KOPT-K1 (cell line): ENCODE measurements around the gene PHYKPL.
A peak's percentile ranks its signal among the peaks of the same experiment; 100 is the strongest.
"Not testable (repeated sequence)": the region's sequence is repeated elsewhere in the genome, so short reads cannot be mapped to it uniquely, and the experiment has no call there.

Experiments used
- H3K27ac ChIP-seq: fragments of 200-600 bp; sonication (generic); 2 replicates; pipeline ENCODE4 v1.5.1; 2016; ENCODE audit warnings: antibody characterized with exemption, mild to moderate bottlenecking, low read depth, low read length; ENCODE audit not compliant: poor library complexity, severe bottlenecking
- H3K36me3 ChIP-seq: fragments of 200-600 bp; sonication (generic); 2 replicates; pipeline ENCODE4 v1.5.1; 2017; ENCODE audit warnings: antibody characterized with exemption, mild to moderate bottlenecking, low read length, moderate library complexity; ENCODE audit not compliant: insufficient read depth
- H3K9me3 ChIP-seq: fragments of 200-600 bp; sonication (generic); 2 replicates; pipeline ENCODE4 v1.5.1; 2017; ENCODE audit warnings: antibody characterized with exemption, low read length, mild to moderate bottlenecking; ENCODE audit not compliant: insufficient read depth, poor library complexity, severe bottlenecking

Gene PHYKPL

DNA sequence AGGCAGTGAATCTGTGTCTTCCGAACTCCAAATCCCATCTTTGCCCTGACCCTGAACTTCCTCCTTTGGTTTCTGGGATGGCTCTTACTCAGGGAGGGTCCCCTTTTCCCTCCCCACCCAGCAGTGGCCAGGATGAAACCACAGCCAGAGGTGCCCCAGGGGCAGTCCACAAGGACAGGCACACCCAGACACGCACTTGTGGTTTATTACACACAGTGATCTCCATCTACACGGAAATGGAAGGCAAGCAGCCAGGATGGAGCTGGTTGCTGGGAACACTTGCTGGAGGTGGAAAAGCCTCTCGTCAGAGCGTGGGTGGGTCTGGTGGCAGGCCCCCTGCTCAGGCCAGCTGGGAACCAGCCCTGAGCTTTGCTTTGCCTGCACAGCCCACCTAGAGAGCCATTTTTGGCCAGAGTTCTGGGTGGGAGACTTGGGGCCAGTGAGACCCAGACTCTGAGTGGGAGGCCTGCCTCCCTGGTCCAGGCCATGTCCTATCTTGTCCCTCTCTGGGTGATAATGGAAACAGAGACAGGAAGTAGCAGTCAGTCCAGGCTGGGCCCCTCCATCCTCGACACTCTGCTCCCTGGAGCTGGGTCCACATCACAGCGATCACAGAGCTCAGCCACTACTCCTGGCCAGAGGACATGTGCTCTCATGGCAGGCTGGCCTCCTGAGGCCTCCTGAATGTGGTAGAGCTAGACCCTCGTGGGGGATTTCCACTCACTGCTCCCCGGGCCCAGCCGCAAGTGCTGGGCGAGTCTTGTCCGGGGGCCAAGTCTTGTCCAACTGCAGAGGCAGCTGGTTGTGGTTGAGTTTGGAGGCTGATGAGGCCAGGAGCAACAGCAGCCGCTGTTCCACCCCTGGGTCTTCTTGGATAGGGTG lies 5.1 kb upstream of the PHYKPL start:
- Histone ChIP-seq H3K36me3 (no peaks in the 10 kb centered on the region), H3K9me3 (no peaks in the 10 kb centered on the region), H3K27ac (no peak overlapping the region)

DNA sequence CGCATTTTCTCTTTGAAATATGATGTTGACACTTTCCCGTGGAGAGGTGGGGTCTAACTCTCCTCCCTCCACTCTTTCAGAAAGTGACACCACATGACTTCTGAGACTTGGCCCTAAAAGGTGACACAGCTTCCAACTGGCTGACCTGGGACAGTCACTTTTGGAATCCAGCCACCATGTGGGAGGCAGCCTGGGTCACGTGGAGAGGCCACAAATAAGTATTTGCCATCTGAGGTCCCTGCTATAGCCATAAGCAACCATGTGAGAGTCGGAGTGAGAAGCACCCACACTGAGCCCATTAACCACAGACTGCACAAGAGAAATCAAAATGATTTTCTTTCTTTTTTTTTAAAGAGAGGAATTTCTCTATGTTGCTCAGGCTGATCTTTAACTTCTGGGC lies 4.1 kb upstream of the PHYKPL start:
- Histone ChIP-seq H3K36me3 (no peaks in the 10 kb centered on the region), H3K9me3 (no peaks in the 10 kb centered on the region), H3K27ac (no peak overlapping the region)

DNA sequence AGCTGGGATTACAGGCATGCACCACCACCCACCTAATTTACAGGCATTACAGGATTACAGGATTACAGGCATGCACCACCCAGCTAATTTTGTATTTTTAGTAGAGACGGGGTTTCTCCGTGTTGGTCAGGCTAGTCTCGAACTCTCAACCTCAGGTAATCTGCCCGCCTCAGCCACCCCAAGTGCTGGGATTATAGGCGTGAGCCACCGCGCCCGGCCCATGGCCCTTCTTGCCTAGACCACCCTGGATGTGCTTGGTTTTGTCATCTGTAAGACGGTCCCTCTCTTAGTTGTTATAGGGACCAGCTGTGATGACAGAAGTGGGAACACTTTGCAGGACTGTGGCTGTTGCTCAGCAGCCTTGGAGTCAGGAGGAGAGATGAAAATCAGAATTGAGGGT lies 3.5 kb upstream of the PHYKPL start:
- H3K27ac ChIP-seq: no peak overlapping the region
- no peaks in the 10 kb centered on the region for H3K9me3 ChIP-seq

DNA sequence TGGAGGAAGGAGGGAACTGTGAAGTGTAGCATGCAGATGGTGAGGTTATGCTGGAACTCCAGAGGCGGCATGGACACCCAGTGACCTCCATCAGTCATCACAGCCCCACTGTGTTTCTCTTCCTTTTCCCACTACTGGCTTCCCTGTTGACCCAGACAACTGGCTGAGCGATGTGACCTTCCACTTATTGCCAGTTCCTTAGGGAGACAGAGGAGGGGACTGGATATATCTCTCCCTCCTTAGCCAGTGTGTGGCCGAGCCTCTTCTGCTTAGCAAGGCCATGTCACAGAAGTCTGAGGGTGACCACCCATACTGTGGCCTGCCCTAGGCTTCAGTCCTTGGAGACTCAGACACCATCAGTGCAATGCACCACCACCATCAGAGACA lies 3.0 kb upstream of the PHYKPL start:
- peaks cover 8% of the 10 kb centered on the region for H3K36me3 ChIP-seq
- H3K27ac ChIP-seq: no peak overlapping the region
- H3K9me3 ChIP-seq: no peaks in the 10 kb centered on the region

More for the DNA sequence above, 3.5 kb upstream of the PHYKPL start:
- peaks cover 3% of the 10 kb centered on the region for H3K36me3 ChIP-seq

DNA sequence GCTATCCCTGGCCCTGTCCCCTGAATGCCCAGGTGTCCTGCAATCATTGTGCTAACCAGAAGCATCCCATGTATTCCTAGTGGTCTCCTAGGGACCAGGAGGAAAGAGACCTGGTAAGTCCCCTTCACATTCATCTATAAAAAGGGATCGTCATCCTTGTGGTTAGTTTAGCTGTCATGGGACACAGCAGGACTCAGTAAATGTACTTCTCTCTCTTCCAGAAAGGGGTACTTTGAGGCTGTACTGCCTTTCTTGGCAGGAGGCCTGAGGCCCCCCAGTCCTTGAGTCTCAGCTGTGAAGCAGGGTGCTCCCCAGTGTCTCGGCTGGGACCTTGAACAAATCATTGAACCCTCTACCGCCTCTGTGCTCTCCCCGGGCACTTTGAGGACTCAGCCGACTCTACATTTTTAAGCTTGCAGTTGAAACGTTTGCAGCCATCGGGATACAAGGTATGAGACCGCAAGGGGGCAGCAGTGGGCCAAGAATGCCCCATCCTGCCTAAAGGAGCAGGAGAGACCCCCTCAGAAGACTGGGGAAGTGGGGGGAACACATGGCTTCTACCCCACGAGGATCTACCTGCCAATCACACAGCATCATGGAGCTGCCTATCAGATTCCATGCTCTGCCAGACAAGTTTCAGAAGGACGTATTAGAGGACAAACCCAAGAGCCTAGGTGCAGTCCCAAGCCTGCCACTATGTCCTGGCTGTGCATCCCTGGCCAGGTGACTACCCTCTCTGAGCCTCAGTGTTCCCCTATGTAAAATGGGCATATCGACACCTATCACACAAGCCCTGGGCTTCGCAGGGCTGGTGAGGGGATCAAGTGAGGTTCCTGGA lies 2.4 kb upstream of the PHYKPL start:
- H3K27ac ChIP-seq: no peak overlapping the region
- no peaks in the 10 kb centered on the region for H3K9me3 ChIP-seq
- H3K36me3 ChIP-seq: peaks cover 14% of the 10 kb centered on the region

DNA sequence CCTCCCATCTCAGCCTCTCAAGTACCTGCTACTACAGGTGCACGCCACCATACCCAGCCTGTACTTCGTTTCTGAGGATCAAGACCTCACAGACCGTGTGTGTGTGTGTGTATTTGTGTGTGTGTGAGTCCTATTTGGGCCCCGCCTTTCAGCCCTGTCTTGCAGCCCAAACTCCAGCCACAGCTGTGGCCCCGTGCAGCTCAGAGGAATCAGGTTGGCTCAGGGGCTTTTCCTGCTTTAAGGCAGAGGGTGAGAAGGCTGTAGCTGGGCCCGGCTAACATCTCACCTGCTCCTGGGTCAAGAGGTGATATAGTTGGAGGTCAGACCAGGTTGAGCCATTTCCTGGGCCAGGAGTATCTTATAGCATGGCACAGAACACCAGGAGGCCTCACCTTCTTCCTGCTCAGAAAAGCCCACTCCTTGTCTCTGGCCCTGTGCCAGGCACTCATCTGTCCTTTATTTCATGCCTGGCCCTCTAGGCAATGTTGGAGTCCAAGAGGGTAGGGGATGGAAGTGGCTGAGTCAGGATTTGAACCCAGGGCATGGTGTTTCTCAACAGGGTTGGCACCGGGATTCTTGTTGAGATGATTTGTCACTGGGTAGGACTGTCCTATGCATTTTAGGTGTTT lies 1.6 kb upstream of the PHYKPL start:
- Histone ChIP-seq H3K27ac (no peak overlapping the region), H3K9me3 (no peaks in the 10 kb centered on the region), H3K36me3 (peaks cover 22% of the 10 kb centered on the region)

DNA sequence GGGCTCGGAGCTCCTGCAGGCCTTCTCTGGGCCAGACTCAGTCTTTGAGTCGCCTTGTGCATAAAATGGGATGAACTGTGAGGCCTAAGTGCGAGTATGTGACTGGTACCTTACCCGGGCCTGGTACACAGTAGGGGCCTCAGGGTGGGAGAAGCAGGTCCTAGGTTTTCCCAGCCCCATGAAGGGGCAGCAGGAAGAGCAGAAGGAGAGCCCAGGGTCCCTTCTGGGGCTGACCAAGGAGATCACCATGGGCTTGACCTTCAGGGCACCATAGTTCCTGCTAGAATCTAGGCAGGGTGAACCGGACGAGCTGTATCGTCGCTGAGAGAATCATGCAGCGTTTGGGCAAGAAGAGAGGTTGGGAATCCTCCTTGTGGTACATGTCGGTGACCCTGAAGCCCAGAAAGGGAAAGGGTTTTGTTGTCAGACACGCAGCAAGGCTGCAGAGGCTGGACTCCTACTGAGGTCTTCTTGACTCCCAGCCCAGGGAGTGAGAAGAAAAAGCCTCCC lies 373 bp upstream of the PHYKPL start:
- peaks cover 34% of the 10 kb centered on the region for H3K36me3 ChIP-seq
- H3K27ac ChIP-seq: peak overlapping the region; percentile 88
- H3K9me3 ChIP-seq: no peaks in the 10 kb centered on the region

DNA sequence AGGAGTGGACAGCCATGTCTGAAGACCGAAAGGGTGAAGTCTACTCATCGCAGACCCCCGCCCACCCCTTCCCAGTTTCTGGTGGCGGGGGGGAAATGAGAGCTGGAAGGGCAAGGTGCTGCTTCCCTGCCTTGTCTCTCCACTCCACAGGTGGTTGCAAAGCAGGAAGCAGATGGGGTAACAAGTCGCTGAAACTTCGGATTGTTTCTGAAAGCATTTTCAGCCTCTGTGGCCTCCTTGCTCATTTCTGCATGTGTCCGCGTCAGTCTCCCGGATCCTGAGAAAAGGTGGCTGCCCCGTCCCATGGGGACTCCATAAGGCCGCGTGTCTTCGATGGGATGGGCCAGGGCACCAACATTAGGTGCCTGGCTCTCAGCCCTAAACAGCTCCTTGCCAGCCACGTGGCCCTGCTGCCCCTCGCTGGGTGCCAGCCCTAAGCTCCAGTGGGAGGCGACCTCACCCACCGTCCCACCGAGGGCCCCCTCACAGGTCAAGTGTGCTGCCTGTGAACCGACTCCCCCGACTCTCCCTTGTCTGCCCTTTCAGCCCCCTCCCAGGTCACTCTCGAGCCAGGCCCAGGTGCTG lies 971 bp downstream of the PHYKPL start:
- Histone ChIP-seq H3K36me3 (peaks cover 48% of the 10 kb centered on the region), H3K9me3 (no peaks in the 10 kb centered on the region), H3K27ac (peak overlapping the region; percentile 88)

DNA sequence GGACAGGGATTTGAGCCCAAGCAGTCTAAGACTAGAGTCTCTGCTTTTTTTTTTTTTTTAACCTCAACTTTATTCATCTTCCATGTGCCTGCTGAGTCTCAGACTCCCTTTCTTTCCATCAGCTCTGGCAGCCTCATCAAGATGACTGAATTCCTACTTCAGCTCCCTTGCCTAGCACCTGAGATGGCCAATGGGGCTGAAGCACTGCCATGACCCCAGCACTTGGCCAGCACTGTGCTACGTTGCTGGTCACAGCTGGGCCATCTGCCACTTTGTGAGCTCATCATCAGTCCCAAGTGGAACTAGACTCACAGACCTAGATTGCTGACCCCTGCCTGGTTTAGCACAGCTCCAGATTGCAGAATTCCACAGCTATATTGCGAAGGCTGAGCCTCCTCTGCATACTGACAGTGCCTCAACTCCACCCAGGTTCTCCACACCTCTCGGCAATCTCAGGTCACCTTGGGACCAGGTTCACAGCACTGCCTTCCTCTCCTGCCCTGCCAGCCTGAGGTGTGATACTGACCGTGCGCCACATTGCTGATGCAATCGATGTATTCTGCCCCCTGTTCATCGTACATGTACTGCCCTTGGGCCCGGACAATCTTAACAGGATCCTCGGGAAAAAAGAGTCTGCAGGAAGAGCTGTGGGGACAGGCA lies 1.6 kb downstream of the PHYKPL start:
- H3K27ac ChIP-seq: peak overlapping the region; percentile 88
- H3K9me3 ChIP-seq: no peaks in the 10 kb centered on the region
- H3K36me3 ChIP-seq: peaks cover 54% of the 10 kb centered on the region

DNA sequence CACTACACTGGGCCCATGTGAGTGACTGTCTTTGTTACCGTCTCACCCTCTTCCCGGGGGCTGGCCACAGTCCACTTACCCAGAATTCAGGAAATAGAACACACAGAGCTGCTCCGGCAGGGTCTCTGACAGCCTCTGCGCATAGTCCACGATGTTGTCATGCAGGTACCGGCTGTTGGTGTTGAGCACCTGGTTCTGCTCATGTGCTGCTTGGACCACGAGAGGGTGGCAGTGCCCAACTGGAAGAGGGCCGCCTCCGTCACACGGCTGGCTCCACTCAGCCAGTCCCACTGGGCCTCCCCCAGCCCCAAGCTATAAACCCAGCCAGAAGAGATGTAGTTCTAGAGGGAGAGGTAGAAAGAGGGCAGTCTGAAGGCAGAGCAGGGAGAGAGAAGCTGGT lies 2.7 kb downstream of the PHYKPL start:
- Histone ChIP-seq H3K9me3 (no peaks in the 10 kb centered on the region), H3K36me3 (peaks cover 65% of the 10 kb centered on the region), H3K27ac (no peak overlapping the region)

DNA sequence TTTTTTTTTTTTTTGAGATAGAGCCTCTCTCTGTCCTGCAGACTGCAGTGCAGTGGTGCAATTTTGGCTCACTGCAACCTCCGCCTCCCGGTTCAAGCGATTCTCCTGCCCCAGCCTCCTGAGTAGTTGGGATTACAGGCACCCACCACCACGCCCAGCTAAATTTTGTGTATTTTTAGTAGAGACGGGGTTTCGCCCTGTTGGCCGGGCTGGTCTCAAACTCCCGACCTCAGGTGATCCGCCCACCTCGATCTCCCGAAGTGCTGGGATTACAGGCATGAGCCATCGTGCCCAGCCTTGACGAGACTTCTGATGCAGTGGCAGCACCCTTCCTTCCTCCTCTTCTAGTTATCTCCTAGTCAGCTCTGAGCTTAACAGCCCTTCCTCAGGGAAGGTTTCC lies 3.5 kb downstream of the PHYKPL start:
- peaks cover 73% of the 10 kb centered on the region for H3K36me3 ChIP-seq
- not testable (repeated sequence) for H3K9me3 ChIP-seq, H3K27ac ChIP-seq

DNA sequence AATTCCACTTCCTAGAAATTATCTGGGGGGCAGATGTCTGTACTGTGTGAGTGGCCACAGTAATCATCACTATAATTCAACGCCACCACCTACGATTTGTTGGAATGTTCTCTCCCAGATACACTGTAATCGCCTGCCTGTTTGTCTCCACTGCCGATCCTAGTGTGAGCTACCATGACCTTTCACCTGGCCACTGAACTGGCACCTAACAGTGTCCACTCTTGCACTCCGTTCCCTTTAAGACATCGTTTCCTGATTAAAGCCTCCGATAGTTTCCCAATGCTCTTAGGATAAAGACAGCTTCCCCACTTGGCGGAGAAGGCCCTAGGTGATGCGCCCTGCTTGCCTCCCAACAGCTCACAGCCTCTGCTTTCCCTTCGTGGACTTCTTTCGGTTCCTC lies 4.0 kb downstream of the PHYKPL start:
- no peaks in the 10 kb centered on the region for H3K9me3 ChIP-seq
- peaks cover 78% of the 10 kb centered on the region for H3K36me3 ChIP-seq
- H3K27ac ChIP-seq: no peak overlapping the region

DNA sequence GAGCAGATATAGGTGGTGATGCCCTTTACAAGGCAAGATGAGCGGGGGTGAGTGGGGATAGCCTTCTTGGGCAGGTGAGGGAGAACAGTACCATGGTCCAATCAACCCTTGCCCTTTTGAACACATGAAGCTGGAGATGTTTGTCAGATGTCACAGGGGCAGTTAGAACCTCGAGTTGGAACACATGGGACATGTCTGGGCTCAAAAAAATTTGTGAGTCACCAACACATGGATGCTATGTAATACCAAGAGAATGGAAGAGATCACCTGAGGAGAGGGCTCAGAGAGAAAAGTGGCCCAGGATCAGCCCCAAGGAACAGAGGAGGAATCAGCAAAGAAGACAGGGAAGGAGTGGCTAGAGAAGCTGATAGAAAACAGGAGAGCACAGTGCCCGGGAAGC lies 4.7 kb downstream of the PHYKPL start:
- Histone ChIP-seq H3K36me3 (peaks cover 85% of the 10 kb centered on the region), H3K9me3 (no peaks in the 10 kb centered on the region), H3K27ac (no peak overlapping the region)

DNA sequence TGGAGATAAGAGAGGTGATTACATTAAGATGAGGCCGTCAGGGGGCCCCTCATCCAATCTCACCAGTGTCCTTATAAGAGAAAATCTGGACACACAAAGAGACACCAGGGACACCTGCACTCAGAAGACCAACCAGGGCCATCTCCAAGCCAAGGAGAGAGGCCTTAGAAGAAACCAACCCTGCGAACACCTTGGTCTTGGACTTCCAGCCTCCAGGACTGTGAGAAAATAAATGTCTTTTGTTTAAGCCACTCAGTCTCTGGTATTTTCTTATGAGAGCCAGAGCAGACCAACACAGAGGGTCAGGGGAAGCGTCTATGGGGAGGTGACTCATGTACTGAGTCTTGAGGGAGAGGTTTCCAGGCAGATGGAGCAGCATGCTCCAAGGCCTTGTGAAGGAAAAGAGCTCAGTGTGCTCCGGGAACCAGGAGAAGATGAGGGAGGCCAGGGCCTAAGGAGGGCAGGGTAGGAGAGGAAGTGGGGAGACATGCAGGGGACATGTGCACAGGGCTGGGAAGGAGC lies 5.4 kb downstream of the PHYKPL start:
- Histone ChIP-seq H3K36me3 (peaks cover 92% of the 10 kb centered on the region), H3K9me3 (no peaks in the 10 kb centered on the region), H3K27ac (no peak overlapping the region)
